Measurements from ENCODE around the gene NTRK1. TPM values are rescaled to one million over a fixed set of nuclear protein-coding genes. Genes with fewer than 3 reads are reported as not detected.

Gene NTRK1
- total RNA-seq, 1 experiment from 2014 or later, result 0.89 TPM

DNA sequence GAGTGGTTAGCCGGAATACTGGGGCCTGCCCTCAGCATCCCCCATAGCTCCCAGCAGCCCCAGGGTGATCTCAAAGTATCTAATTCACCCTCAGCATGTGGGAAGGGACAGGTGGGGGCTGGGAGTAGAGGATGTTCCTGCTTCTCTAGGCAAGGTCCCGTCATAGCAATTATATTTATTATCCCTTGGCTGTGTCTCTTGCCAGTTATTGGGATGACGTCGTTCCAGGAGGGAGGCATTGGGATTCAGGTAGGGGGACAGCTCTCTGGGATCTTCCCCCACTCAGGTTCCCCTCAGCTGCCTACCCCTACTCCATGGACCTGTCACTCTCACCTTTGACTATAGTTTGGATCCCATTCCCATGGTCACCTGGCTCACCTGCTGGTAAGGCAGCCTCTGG is 21.0 kb downstream of the NTRK1 start (continued):
- TF ChIP-seq, protein P1, sequence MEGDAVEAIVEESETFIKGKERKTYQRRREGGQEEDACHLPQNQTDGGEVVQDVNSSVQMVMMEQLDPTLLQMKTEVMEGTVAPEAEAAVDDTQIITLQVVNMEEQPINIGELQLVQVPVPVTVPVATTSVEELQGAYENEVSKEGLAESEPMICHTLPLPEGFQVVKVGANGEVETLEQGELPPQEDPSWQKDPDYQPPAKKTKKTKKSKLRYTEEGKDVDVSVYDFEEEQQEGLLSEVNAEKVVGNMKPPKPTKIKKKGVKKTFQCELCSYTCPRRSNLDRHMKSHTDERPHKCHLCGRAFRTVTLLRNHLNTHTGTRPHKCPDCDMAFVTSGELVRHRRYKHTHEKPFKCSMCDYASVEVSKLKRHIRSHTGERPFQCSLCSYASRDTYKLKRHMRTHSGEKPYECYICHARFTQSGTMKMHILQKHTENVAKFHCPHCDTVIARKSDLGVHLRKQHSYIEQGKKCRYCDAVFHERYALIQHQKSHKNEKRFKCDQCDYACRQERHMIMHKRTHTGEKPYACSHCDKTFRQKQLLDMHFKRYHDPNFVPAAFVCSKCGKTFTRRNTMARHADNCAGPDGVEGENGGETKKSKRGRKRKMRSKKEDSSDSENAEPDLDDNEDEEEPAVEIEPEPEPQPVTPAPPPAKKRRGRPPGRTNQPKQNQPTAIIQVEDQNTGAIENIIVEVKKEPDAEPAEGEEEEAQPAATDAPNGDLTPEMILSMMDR (IDR thresholded peaks at IDR 0.05 in 2 of 3, conservative IDR thresholded peaks at IDR 0.05 in 1 of 3; ENCODE audit: borderline replicate concordance in 1 of 3, insufficient read depth in 1 of 3, low read depth in 2 of 3, low read length in 2 of 3), result no peak
- no peak for TF ChIP-seq SRF (IDR thresholded peaks at IDR 0.05; ENCODE audit: low read depth)
- no peak for TF ChIP-seq POLR2AphosphoS5 (IDR thresholded peaks at IDR 0.05; ENCODE audit: low read depth, low read length)
- TF ChIP-seq SIN3A (IDR thresholded peaks at IDR 0.05; ENCODE audit: low read depth), result no peak

DNA sequence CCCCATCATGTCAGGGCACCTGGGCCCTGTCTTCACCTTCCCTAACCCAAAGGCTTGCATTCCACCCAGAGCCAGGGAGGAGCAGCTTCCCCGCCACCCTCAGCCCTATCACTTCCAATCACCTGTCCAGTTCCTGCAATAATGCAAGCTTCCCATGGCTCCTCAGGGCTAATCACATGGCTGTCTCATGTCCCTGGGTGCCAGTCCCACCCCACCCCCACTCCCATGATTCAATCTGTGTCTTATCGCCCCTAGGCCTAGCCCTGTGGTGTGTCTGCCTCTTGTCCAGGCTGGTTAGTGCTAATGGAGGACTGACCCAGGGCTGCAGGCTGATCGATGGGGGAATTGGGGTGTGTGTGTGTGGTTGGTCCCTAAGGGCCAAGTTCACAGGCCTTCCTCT is 21.9 kb downstream of the NTRK1 start:
- ATAC-seq, result peak; percentile 20; the same call in 1 of the 2 replicates
- Histone ChIP-seq H3K27me3 (ENCODE audit: insufficient read depth, low read length) (0 out of 2 replicates have a peak, but pooled peaks cover 3% of the 10 kb centered on the region), H3K9ac (ENCODE audit: low read length) (no peak overlapping the region), H3K9me2 (ENCODE audit: insufficient read depth) (no peaks in the 10 kb centered on the region), H3K4me1 (ENCODE audit: control insufficient read depth in 1 of 2, insufficient read depth in 2 of 2, low read length in 2 of 2) (peaks cover 0 to 7% of the 10 kb centered on the region in 2 experiments; a peak in 1 of 4 replicates), H3K79me2 (ENCODE audit: insufficient read depth, low read length) (no peaks in the 10 kb centered on the region), H3K9me3 (ENCODE audit: control insufficient read depth in 1 of 2, insufficient read depth in 1 of 2, low read depth in 1 of 2, low read length in 2 of 2) (no peaks in the 10 kb centered on the region), H2AFZ (ENCODE audit: low read depth, low read length, poor library complexity, severe bottlenecking) (no peak overlapping the region), H3K36me3 (ENCODE audit: control insufficient read depth in 1 of 2, insufficient read depth in 2 of 2, low read length in 2 of 2) (no peaks in the 10 kb centered on the region), H3K4me2 (ENCODE audit: low read length) (no peak overlapping the region), H3K27ac (ENCODE audit: low read depth, low read length) (no peak overlapping the region), H3K4me3 (replicated peaks in 1 of 2; ENCODE audit: low read depth in 1 of 2, low read length in 2 of 2) (no peak overlapping the region), H4K20me1 (ENCODE audit: insufficient read depth) (no peaks in the 10 kb centered on the region)
- intact Hi-C loops (cut with micrococcal nuclease), result no loop called here
- DNase-seq (ENCODE audit: low read depth, low spot score), result no peak
- BruUV-seq (replicated peaks), result no TSS peak
- POLR2A ChIA-PET, result no interaction called here
- RAD21 ChIA-PET (ENCODE audit: low non-redundant PET in 1 of 2, low total read pairs in 2 of 2, uncharacterized antibody in 2 of 2, unreplicated experiment in 2 of 2), result no interaction called here
- TF ChIP-seq EZH2phosphoT487 (IDR thresholded peaks at IDR 0.05; ENCODE audit: borderline replicate concordance) (no peak), JUND (IDR thresholded peaks at IDR 0.05) (no peak), CEBPB (IDR thresholded peaks at IDR 0.05; ENCODE audit: low read depth) (no peak), RAD21 (IDR thresholded peaks at IDR 0.05; ENCODE audit: low read depth) (no peak), SRF (IDR thresholded peaks at IDR 0.05; ENCODE audit: low read depth) (no peak), FOSL1 (IDR thresholded peaks at IDR 0.05; ENCODE audit: low read depth) (no peak), SIN3A (IDR thresholded peaks at IDR 0.05; ENCODE audit: low read depth) (no peak), POLR2AphosphoS5 (IDR thresholded peaks at IDR 0.05; ENCODE audit: low read depth, low read length) (no peak)
- TF ChIP-seq, protein P2, sequence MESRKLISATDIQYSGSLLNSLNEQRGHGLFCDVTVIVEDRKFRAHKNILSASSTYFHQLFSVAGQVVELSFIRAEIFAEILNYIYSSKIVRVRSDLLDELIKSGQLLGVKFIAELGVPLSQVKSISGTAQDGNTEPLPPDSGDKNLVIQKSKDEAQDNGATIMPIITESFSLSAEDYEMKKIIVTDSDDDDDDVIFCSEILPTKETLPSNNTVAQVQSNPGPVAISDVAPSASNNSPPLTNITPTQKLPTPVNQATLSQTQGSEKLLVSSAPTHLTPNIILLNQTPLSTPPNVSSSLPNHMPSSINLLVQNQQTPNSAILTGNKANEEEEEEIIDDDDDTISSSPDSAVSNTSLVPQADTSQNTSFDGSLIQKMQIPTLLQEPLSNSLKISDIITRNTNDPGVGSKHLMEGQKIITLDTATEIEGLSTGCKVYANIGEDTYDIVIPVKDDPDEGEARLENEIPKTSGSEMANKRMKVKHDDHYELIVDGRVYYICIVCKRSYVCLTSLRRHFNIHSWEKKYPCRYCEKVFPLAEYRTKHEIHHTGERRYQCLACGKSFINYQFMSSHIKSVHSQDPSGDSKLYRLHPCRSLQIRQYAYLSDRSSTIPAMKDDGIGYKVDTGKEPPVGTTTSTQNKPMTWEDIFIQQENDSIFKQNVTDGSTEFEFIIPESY (IDR thresholded peaks at IDR 0.05; ENCODE audit: extremely low read depth, insufficient replicate concordance, low read length), result no peak
- TF ChIP-seq, protein P3, sequence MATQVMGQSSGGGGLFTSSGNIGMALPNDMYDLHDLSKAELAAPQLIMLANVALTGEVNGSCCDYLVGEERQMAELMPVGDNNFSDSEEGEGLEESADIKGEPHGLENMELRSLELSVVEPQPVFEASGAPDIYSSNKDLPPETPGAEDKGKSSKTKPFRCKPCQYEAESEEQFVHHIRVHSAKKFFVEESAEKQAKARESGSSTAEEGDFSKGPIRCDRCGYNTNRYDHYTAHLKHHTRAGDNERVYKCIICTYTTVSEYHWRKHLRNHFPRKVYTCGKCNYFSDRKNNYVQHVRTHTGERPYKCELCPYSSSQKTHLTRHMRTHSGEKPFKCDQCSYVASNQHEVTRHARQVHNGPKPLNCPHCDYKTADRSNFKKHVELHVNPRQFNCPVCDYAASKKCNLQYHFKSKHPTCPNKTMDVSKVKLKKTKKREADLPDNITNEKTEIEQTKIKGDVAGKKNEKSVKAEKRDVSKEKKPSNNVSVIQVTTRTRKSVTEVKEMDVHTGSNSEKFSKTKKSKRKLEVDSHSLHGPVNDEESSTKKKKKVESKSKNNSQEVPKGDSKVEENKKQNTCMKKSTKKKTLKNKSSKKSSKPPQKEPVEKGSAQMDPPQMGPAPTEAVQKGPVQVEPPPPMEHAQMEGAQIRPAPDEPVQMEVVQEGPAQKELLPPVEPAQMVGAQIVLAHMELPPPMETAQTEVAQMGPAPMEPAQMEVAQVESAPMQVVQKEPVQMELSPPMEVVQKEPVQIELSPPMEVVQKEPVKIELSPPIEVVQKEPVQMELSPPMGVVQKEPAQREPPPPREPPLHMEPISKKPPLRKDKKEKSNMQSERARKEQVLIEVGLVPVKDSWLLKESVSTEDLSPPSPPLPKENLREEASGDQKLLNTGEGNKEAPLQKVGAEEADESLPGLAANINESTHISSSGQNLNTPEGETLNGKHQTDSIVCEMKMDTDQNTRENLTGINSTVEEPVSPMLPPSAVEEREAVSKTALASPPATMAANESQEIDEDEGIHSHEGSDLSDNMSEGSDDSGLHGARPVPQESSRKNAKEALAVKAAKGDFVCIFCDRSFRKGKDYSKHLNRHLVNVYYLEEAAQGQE (IDR thresholded peaks at IDR 0.05; ENCODE audit: low read depth), result no peak
- TF ChIP-seq, protein P1 (IDR thresholded peaks at IDR 0.05 in 2 of 3, conservative IDR thresholded peaks at IDR 0.05 in 1 of 3; ENCODE audit: borderline replicate concordance in 1 of 3, insufficient read depth in 1 of 3, low read depth in 2 of 3, low read length in 2 of 3), result no peak
- CTCF ChIA-PET, result no interaction called here

Data from HCT116 (cell line).